M059J (cell line): ENCODE data around the gene CACFD1. TPM values are rescaled to one million over a fixed set of nuclear protein-coding genes. Genes with fewer than 3 reads are reported as not detected.

Experiments used
- DNase-seq: peaks from one replicate; pipeline ENCODE4 v3.0.0-alpha.2; 2012; ENCODE audit warnings: low read depth
- total RNA-seq: library from RNA; depleted of rRNA; stranded (reverse); fragments of >200 nt; shearing (Covaris generic); gene quantifications from 2 replicates; pipeline ENCODE4 v1.2.3, GENCODE V29; 2014; rRNA removed

The CACFD1 gene
- total RNA-seq = 2.6 and 6.6 TPM in 2 replicates

- peak; percentile 93 for DNase-seq
Measured at GRCh38 chr9:133459476-133460404, at the start of gene CACFD1. Gene CACFD1, plus strand, starts transcription at chr9:133459978. Its CDS starts 89 bp downstream, at chr9:133460067.

- DNase-seq = no peak
Measured at GRCh38 chr9:133415170-133415569, 44.6 kb upstream of the CACFD1 start.

GRCh38 chr9:133417541-133418461, 42.0 kb upstream of the CACFD1 start, which contains the start of gene REXO4:
Gene REXO4, minus strand, starts transcription at chr9:133418010. Its CDS starts 166 bp downstream, at chr9:133417844.
- DNase-seq = peak; percentile 88

- no peak for DNase-seq
Measured at GRCh38 chr9:133419005-133419404, 40.8 kb upstream of the CACFD1 start.

- no peak for DNase-seq
Measured at GRCh38 chr9:133420392-133420827, 39.4 kb upstream of the CACFD1 start.

- DNase-seq = peak; percentile 27
Measured at GRCh38 chr9:133421615-133422542, 37.9 kb upstream of the CACFD1 start, which contains the start of gene ADAMTS13. Gene ADAMTS13, plus strand, starts transcription at chr9:133422367. Its CDS starts 77 bp downstream, at chr9:133422444.

- DNase-seq = peak; percentile 72
Measured at GRCh38 chr9:133423216-133423615, 36.6 kb upstream of the CACFD1 start.

GRCh38 chr9:133424187-133424586, 35.6 kb upstream of the CACFD1 start:
- DNase-seq = no peak

GRCh38 chr9:133425049-133425632, 34.6 kb upstream of the CACFD1 start:
- DNase-seq = no peak

- DNase-seq = no peak
Measured at GRCh38 chr9:133426011-133426410, 33.8 kb upstream of the CACFD1 start.

GRCh38 chr9:133427658-133428348, 32.0 kb upstream of the CACFD1 start:
- DNase-seq = no peak

- no peak for DNase-seq
Measured at GRCh38 chr9:133428617-133429101, 31.1 kb upstream of the CACFD1 start.

- DNase-seq = no peak
Measured at GRCh38 chr9:133429214-133429613, 30.6 kb upstream of the CACFD1 start.

- no peak for DNase-seq
Measured at GRCh38 chr9:133429641-133430161, 30.1 kb upstream of the CACFD1 start.

- no peak for DNase-seq
Measured at GRCh38 chr9:133430244-133430643, 29.5 kb upstream of the CACFD1 start.

GRCh38 chr9:133433351-133433843, 26.4 kb upstream of the CACFD1 start:
- no peak for DNase-seq

GRCh38 chr9:133436681-133437080, 23.1 kb upstream of the CACFD1 start:
- no peak for DNase-seq

- no peak for DNase-seq
Measured at GRCh38 chr9:133437753-133438531, 21.8 kb upstream of the CACFD1 start.
